Measurements from ENCODE around the gene HECTD2. TPM values are rescaled to one million over a fixed set of nuclear protein-coding genes. Genes with fewer than 3 reads are reported as not detected.

HECTD2 gene
- total and polyA plus RNA-seq, 2 of the 8 experiments (the other 6 are each of a cell fraction or from before 2014, with no cell fraction given), result 5.7 to 11.9 TPM

GRCh38 chr10:91558473-91558872 lies 148.3 kb downstream of the HECTD2 start:
- Histone ChIP-seq H2AFZ (ENCODE audit: low read length) (no peak overlapping the region; the same call in 1 of the 2 replicates), H3K36me3 (ENCODE audit: control insufficient read depth in 2 of 4, insufficient read depth in 4 of 4, low read length in 3 of 4) (no peaks in the 10 kb centered on the region), H2BK15ac (ENCODE audit: low read length) (no peak overlapping the region), H2BK12ac (ENCODE audit: low read depth, low read length) (no peak overlapping the region), H3K4ac (replicated peaks; ENCODE audit: insufficient read length, low read depth, low read length) (no peak overlapping the region), H3K79me2 (ENCODE audit: control insufficient read depth in 1 of 2, insufficient read depth in 2 of 2, low read length in 2 of 2) (no peaks in the 10 kb centered on the region), H2BK5ac (ENCODE audit: low read depth, low read length) (no peak overlapping the region), H2BK120ac (replicated peaks; ENCODE audit: low read depth, low read length) (no peak overlapping the region), H3K9ac (replicated peaks in 1 of 4; ENCODE audit: extremely low read depth in 1 of 4, low read depth in 3 of 4, low read length in 3 of 4) (no peak overlapping the region), H3K4me3 (ENCODE audit: extremely low read depth in 1 of 4, insufficient read depth in 2 of 4, low read depth in 3 of 4, low read length in 4 of 4) (no peak overlapping the region), H2AK5ac (ENCODE audit: low read depth, low read length) (no peak overlapping the region), H4K91ac (replicated peaks; ENCODE audit: insufficient read length, low read length) (no peak overlapping the region), H3K4me2 (ENCODE audit: insufficient read depth in 1 of 2, low read depth in 2 of 2, low read length in 2 of 2) (no peak overlapping the region), H3K27ac (ENCODE audit: low read depth, low read length) (no peak overlapping the region), H3K18ac (ENCODE audit: extremely low read depth, low read length) (no peak overlapping the region), H4K8ac (ENCODE audit: extremely low read depth, insufficient read depth, low read length) (no peak overlapping the region), H3K23ac (ENCODE audit: insufficient read length) (no peak overlapping the region), H3K23me2 (ENCODE audit: low read depth, low read length) (no peaks in the 10 kb centered on the region), H3K56ac (replicated peaks; ENCODE audit: insufficient read length, low read depth, low read length) (no peak overlapping the region), H3K9me3 (ENCODE audit: insufficient read depth in 2 of 2, low read depth in 1 of 2, low read length in 1 of 2) (peaks cover 6 to 9% of the 10 kb centered on the region in 2 experiments; a peak in 2 of 4 replicates), H3K14ac (ENCODE audit: insufficient read length) (no peak overlapping the region), H3K4me1 (replicated peaks in 1 of 4; ENCODE audit: control insufficient read depth in 3 of 4, insufficient read depth in 4 of 4, low read length in 3 of 4) (no peaks in the 10 kb centered on the region), H2BK20ac (ENCODE audit: low read length) (no peak overlapping the region), H4K20me1 (replicated peaks in 1 of 2; ENCODE audit: control insufficient read depth in 1 of 2, insufficient read depth in 2 of 2, low read length in 2 of 2) (no peaks in the 10 kb centered on the region), H4K5ac (ENCODE audit: insufficient read length, low read depth, low read length) (no peak overlapping the region), H3K79me1 (ENCODE audit: low read depth, low read length) (no peaks in the 10 kb centered on the region), H3K27me3 (replicated peaks in 1 of 4; ENCODE audit: control insufficient read depth in 3 of 4, extremely low read depth in 1 of 4, insufficient read depth in 3 of 4, low read length in 3 of 4) (no peaks in the 10 kb centered on the region)
- CTCF ChIA-PET (ENCODE audit: partially characterized antibody), result interaction anchor here (1.1 to 2.2 kb wide), 3 partner anchors 71 to 135 kb away, joined by 3 to 11 read pairs (median 4); partner anchors contain the start of gene PPP1R3C
- FAIRE-seq (no peak), DNase-seq (ENCODE audit: low read depth in 1 of 2, low spot score in 2 of 2) (no peak)
- 93% methylated on average over 3 of the region's 3 CpGs; no CpG with 5 or more reads in 1 of the 2 experiments for WGBS, 2 experiments (ENCODE audit: extremely low coverage in 1 of 2, insufficient coverage in 1 of 2, insufficient read length in 1 of 2, insufficient replicate concordance in 2 of 2, low coverage in 1 of 2, low lambda C conversion rate in 2 of 2, missing lambda C conversion rate in 1 of 2)
- no peak for TF ChIP-seq BACH1 (IDR thresholded peaks at IDR 0.05; ENCODE audit: low read length)
- no peak for TF ChIP-seq TAF1 (IDR thresholded peaks at IDR 0.05; ENCODE audit: low read depth, low read length)
- TF ChIP-seq ASH2L (IDR thresholded peaks at IDR 0.05; ENCODE audit: low read length), result no peak
- no peak for TF ChIP-seq JUND (IDR thresholded peaks at IDR 0.05; ENCODE audit: low read length)
- no peak for TF ChIP-seq NRF1 (IDR thresholded peaks at IDR 0.05; ENCODE audit: low read depth, low read length)
- no peak for TF ChIP-seq JUN (IDR thresholded peaks at IDR 0.05; ENCODE audit: low read depth, low read length)
- TF ChIP-seq RXRA (IDR thresholded peaks at IDR 0.05; ENCODE audit: insufficient read depth, low read depth, low read length), result no peak
- no peak for TF ChIP-seq MAFK (IDR thresholded peaks at IDR 0.05; ENCODE audit: low read depth, low read length)
- no peak for TF ChIP-seq RFX5 (IDR thresholded peaks at IDR 0.05; ENCODE audit: borderline replicate concordance, low read depth, low read length)
- no peak for TF ChIP-seq HDAC6 (IDR thresholded peaks at IDR 0.05; ENCODE audit: low read depth, low read length)
- TF ChIP-seq TCF12 (IDR thresholded peaks at IDR 0.05; ENCODE audit: low read depth, low read length), result no peak
- no peak for TF ChIP-seq SIN3A (conservative IDR thresholded peaks at IDR 0.05 in 1 of 2, IDR thresholded peaks at IDR 0.05 in 1 of 2; ENCODE audit: low read depth in 1 of 2, low read length in 2 of 2)
- POLR2A ChIA-PET (ENCODE audit: partially characterized antibody), result no interaction called here

All from H1 (cell line).